HG02938 (cell line): ENCODE measurements around the gene PPM1E.

ENCODE experiments used
- ATAC-seq: cut with Tn5 transposase; IDR thresholded peaks from one replicate; pipeline ENCODE4 v1.9.1; 2021; ENCODE audit warnings: mild to moderate bottlenecking, moderate library complexity; ENCODE audit not compliant: unreplicated experiment

Gene PPM1E

DNA sequence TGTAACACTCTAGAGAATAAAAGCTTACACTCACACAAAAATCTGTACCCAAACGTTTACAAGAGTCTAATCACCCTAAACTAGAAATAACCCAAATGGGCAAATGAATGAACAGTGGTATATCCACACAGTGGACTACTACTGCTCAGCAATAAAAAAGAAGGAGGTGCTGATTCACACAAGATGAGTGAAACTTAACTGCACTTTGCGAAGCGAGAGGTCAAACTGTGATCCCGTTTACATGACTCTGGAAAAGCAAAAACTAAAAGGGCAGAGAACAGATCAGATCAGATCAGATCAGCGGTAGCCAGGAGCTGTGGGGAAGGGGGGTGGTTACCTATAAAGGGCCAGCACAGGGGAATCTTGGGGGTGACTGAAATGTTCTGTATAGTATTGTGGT, 237.7 kb downstream of the PPM1E start:
- ATAC-seq, result no peak

DNA sequence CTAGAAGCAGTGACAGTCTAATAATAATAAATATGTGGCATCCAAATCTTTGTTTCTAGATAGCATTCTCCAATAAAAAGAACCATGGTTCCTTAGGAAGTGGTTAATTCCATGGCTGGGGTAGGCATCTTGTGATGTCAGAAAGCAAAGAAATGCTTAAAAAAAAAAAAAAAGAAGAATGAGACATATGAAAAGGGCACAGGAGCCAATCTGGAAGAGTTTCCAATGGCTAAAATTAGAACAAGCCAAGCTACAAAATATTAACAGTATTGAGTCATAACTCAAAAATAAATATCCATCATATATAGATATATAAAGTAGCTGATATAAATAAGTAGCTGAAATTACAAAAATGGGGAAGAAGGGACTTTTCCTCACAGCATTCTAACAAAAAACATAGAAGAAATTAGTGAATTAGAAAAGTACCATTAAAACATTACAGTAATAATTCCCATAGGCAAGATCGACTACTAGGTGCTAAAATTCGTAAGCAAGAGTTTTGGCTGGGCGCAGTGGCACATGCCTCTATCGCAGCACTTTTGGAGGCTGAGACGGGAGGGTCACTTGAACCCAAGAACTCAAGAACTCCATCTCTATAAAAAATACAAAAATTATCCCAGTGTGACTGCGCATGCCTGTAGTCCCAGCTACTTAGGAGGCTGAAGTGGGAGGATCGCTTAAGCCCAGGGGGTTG, 239.7 kb downstream of the PPM1E start:
- no peak for ATAC-seq

DNA sequence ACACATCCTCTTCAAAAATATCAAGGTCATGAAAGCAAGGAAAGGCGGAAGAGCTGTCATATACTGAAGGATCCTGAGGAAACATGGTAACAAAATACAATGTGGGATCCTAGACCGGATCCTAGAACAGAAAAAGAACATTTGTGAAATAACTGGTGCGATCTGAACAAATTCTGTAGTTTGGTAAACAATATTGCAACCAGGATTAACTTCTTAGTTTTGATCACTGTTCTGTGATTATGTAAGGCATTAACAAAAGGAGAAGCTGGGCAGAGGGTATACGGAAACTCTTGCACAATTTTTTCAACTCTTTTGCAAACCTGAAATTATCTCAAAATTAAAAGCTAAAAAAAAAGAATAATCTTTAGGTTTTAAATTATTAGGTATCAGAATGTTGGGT, 241.3 kb downstream of the PPM1E start:
- no peak for ATAC-seq

DNA sequence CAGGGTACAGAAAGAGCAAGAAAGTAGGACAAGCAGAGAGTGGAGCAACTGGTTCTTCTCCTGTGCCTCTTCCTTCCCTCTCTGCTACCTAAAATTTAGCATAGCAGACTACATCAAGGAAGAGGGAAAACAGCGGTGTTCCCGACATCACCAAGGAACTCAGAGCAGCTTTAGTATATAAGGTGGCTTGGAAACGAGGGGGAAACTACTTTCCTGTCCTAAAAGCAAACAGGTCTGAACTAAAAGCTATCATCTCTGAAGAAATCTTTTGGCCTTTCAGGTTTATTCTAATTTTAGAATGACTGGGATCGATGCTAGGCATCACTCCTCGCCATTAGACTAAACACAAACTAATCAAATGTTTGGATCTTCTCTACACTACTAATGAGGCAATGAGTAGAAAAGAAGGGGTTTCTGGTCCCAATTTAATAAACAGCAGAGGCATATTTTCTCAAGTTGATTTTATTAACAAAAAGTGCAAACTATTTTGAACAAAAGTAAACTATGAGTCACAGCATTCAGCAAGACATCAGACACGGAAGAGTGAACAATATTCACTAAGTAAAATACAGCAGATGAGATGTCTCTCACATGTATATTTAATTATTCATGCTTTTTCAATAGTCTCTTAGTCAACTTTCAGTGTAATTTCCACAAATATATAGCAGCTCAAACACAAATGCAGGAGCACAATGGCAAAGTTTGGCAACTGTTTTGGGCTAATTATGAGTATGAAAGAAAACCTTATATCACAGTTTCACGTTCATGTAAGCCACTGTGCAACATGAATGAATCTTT, 242.3 kb downstream of the PPM1E start:
- ATAC-seq, result no peak

DNA sequence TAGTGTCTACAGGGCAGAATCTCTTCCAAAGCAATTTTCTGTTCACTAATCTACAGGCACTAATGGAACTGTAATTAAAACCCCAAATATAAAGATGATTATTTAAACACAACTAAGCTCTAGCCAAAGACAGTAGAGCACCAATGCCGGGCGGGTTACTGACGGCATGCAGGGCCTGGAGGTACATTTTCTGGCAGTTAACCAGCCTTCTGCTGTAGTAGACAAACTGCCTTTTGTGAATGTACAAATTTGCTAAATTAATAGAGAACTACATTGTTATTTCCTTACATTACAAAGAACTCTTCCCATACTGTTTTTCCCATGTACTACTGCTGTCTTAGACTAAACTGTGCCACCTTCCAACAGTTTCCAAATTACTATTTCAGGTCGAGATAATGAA, 243.2 kb downstream of the PPM1E start:
- no peak for ATAC-seq

DNA sequence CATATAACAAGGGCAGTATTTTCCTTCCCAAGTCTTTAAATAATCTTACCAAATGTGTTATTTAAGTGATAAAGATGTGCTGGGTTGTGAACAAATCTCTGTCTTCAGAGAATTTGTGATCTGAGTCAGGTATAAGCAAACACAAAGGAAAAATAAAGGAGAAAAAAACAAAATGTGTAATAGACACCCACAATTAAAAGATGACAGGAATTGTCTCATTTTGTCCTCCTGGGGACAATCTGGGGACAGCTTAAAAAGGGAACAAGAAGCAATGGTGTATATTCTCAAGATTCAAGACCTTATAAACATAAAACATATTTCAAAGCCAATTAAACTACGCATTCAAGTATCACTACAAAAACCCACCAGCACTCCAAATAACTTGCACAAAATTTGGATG, 243.8 kb downstream of the PPM1E start:
- ATAC-seq, result no peak

DNA sequence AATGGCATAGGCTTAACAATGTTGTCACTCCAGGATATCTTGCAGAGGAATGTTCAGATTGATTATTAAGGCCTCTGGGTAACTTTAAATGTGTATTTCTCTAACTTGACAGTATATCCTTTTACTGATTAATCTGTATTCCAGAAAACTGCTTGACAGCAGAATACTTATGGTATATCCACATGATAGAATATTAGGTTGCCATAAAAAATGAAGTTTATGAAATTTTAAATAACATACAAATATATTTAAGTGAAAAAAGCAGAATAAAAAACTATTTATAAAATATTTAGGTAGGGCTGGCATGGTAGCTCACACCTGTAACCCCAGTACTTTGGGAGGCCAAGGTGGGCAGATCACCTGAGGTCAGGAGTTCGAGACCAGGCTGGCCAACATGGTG, 244.4 kb downstream of the PPM1E start:
- no peak for ATAC-seq

DNA sequence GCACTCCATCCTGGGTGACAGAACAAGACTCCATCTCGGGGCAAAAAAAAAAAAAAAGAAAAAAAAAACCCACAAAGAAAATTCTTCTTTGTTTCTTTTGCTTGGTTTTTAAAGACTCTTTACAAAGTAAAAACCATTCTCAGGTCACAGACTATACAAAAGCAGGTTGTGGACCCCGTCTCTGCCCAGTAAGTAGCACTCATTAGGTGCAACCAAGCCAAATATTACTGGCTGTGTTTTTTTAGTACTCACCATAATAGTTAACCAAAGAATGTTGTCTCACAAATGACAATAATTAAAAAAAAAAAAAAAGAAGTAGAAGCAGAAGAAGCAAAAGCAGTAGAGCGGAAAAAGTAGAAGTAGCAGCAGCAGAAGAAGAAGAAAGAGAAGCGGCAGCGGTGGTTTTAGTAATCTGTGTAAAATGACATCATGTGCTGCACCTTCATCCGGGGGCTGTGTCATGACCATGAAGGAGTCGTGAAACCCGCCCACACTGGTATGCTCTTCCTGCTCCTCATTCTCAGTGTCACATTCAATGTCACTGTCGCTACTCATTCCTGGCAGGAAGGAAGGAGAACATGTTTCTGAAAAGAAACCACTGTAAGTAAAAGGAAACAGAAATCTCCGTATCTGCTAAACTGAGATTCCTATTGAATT, 245.6 kb downstream of the PPM1E start:
- peak; percentile 86 for ATAC-seq

DNA sequence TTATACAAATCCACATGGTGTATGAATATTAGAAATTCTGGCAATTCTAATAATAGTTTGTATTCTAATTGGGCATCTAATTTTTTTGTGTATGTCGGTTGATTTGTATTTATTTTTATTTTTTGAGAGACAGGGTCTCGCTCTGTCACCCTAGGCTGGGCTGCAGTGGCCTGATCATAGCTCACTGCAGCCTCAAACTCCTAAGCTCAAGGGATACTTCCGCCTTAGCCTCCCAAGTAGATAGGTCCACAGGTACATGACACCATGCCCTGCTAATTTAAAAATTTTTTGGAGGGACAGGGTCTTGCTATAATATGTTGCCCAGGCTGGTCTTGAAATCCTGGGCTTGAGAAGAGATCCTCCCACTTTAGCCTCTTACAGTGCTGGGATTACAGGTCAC, 246.5 kb downstream of the PPM1E start:
- ATAC-seq, result no peak

DNA sequence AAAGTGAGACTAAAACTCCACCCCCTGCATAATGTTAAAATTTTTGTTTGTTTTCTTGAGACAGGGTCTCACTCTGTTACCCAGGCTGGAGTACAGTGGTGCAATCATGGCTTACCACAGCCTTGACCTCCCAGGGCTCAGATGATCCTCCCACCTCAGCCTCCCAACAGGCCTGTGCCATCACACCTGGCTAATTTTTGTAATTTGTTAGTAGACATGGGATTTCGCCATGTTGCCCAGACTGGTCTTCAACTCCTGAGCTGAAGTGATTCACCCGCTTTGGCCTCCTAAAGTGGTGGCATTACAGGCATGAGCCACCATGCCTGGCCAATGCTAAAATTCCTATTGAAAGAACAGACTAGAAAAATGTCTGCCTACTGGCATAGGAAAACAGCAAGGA, 247.2 kb downstream of the PPM1E start:
- ATAC-seq, result no peak

DNA sequence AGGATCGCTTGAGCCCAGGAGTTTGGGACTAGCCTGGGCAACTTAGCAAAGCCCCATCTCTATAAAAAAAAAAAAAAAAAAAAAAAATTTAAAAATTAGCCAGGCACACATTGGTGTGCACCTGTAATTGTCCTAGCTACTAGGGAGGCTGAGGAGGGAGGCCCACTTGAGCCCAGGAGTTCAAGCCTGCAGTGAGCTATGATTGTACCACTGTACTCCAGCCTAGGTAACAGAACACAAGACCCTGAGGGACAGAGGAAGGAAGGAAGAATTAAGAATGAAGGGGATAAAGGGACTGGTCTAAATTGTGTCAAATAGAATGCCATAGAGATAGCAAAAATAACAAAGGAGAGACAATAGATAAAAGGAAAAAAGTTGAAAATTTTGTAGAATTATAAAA, 248.2 kb downstream of the PPM1E start:
- ATAC-seq, result no peak

DNA sequence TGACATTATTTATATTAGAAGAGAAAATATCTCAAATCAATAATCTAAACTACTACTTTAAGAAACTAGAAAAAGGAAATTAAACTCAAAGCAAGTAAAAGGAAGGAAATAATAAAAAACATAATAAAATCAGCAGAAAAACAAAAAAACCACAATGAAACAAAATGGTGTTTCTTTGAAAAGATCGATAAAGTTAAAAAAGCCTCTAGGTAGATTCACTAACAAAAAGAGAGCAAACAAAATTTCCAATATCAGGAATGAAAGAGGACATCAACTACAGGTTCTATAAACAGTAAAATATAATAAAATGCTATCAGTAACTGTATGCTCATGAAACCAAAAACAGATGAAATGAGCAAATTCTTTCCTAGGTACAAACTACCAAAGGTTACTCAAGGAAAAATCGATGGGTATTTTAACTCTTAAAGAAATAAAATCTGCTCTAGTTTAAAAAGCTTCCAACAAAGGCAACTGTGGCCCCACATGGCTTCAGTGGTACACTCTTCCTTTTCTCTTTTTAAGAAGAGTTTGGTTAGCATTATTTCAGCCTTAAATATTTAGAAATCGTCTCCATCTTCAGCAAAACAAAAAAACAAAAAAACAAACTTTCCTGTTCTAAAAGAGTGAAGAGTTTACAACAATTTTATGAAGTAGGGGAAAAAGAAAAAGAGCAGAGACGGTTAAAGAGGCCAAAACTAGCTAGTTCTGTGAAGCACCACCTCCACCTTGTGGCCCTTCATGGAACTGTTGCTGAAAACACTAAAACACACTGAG, 248.9 kb downstream of the PPM1E start:
- ATAC-seq, result no peak

DNA sequence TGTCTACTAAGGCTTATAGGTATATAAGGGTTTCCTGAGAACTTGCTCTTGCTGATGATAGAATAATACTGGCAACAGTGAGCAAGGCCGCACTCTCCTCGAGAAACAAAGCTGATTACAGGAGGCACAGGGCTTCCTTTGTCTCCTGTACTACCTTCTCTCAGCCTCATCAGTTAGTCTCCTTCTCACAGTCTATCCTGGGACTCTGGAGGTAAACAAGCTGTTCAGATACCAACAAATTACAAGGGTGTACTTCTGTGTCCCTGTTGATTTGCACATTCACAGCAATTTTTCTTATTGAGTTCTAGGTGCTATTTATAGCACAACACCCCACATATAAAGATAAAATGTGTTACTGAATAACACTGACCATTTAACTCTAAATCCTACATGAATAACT, 252.3 kb downstream of the PPM1E start:
- ATAC-seq, result no peak

DNA sequence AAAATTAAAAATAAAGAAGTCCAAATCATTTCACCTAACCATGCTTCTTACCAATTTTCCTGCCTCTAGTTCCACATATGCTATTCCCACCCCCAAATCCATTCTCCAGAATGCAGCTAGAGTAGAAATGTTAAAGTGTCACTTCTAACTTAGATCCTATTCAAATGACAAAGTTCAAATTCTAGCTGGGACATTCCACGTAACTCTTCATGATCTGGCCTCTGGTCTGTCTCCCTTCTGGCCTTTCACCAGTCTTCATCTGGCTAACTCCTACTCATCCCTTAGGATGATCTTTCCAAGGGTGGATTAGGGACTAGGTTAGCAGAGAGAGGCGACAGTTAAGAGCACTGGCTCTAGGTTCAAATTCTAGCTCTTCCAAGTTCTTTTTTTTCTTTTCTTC, 253.1 kb downstream of the PPM1E start:
- no peak for ATAC-seq

DNA sequence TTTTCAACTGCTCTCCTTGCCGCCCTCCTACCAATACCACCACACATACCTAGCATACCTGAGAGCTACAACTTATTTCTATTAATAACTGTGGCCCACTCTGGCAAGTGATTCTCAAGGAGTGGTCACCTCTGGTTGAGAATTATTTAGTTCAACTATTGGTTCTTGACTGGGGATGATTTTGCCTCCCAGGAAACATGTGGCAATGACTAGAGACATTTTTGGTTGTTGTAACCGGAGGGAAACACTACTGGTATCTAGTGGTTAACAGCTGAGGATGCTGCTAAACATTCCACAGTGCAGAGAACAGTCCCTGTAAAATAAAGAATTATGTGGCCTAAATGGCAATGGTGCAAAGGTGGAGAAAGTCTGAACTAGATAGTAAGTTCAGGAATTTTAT, 254.4 kb downstream of the PPM1E start:
- no peak for ATAC-seq

DNA sequence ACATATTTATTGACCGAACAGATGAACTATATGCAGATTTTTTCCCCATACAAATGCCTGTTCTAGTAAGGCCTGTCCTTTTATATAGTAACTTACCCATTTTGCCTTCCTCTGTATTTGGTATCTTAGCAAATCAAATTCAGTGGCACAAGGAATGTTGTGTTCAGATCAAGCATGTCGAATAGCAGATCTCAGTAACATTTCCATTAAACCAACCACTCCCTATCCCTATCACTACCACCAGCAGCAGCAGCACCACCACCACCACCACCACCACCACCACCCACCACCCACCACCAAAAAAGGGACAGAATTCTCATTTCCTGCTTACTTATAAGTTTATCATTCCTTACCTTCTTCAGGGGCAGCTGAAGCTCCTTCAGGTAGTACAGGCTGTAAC, 256.3 kb downstream of the PPM1E start:
- ATAC-seq, result no peak

DNA sequence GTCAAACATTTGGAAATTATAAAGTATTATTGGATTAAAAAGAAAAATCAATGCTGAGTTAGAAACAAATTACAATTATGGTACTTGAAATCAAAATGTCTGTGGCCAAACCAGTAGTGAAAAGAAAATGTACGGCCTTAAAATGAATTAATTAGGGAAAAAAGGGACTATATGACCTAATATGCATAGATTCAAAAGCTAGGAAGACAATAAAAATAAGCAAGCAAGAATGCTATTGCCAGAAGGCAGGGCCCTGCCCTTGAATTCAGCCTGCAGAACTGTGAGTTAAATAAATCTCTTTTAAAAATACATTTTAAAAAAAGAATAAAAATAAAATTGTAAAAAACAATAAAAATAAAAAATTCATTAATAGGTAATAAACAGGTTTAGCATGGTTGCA, 262.4 kb downstream of the PPM1E start:
- ATAC-seq, result no peak

DNA sequence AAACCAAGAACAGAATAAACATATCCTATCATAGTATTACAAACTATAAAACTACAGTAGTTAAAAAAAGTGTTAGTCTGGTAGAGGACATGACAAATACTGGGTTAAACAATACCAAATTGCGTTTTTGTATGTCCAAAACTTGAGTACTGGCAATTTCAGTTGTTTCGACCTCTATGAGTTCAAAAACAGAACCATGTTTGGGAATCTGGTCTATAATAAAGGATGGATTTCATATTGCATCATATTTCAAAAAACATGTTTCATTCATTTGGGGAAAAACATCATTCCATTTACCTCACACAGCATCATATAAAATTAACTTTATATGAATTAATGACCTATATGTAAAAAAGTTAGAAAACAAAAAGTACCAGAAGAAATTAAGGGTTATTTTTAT, 269.3 kb downstream of the PPM1E start:
- ATAC-seq, result no peak

DNA sequence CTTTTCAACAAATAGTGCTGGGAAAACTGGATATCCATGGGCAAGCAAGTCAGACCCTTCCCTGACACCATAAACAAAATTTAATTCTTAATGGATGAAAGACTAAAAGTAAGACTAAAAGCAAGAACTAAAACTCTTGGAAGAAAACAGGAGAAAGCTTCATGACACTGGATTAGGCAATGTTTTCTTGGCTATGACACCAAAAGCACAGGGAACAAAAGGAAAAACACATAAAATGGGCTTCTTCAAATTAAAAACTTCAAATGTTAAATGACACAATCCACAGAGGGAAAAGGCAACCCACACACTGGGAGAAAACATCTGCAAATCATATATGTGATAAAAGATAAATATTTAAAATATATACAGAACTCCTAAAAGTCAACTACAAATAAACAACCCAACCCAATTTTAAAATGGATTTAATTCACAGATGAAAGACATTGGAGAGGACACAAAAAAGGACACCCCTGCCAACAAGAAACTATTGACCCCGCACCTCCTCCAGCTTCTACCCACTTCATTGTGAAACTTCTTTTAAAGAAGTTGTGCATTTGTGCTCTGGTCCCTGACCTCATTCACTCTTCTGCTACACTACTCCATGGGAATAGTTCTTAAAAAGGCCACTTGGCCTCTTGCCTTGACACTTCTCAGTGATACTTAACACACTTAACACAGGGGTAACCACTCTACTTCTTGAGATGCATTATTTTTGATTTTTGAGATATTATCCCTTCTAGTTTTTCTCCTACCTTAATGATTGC, 270.7 kb downstream of the PPM1E start:
- no peak for ATAC-seq

DNA sequence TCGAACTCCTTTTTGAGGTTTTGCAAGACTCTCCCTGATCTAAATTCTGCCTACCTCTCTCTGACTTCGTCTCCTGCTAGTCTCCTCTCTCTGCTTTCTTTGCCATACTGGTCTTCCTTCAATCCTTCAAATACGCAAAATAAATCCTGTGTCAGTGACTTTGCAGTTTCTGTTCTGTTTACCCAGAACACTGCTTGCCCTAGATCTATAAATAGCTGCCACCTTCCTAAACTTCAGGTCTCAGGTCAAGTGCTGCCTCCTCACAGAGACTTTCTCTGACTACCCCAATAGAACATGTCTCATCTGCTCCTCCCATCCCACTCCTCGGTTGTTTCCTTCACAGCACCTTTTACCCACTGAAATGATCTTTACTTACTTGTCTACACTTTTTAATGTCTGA, 272.1 kb downstream of the PPM1E start:
- no peak for ATAC-seq

DNA sequence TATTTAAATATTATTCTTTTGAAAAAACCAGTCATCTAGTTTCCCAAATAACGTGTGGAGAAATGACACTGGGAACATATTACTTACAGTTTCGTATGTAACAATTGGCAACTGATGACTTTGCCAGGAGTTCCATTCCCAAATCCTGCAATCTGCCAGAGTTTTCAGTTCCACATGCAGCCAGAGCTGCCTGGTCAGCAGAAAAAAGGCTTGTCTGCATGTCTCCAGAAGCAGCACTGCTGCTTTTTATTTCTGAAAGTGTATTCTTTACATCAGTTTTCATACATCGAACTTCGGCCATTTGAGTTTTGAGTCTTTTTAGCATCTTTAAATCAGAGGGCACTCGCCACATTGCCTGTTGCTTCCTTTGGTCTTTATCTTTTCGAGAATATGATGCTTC, 272.7 kb downstream of the PPM1E start:
- no peak for ATAC-seq
